GM21723 (cell line): ENCODE measurements around the gene ADD1.

Experiments used
- ATAC-seq: cut with Tn5 transposase; IDR thresholded peaks from one replicate; pipeline ENCODE4 v1.9.1; 2021; ENCODE audit warnings: mild to moderate bottlenecking, moderate library complexity; ENCODE audit not compliant: unreplicated experiment

ADD1 gene

GRCh38 chr4:2804973-2805501 lies 38.6 kb upstream of the ADD1 start:
- no peak for ATAC-seq

GRCh38 chr4:2805712-2806389 lies 37.8 kb upstream of the ADD1 start:
- no peak for ATAC-seq

GRCh38 chr4:2806390-2807355 lies 37.0 kb upstream of the ADD1 start:
- ATAC-seq: no peak

- no peak for ATAC-seq
These were observed 36.1 kb upstream of the ADD1 start for GRCh38 chr4:2807571-2807970.

- no peak for ATAC-seq
These were observed 35.6 kb upstream of the ADD1 start for GRCh38 chr4:2808001-2808400.

GRCh38 chr4:2809610-2810180 lies 33.9 kb upstream of the ADD1 start:
- ATAC-seq: no peak

- ATAC-seq: no peak
These were observed 33.3 kb upstream of the ADD1 start for GRCh38 chr4:2810388-2810787.

GRCh38 chr4:2811830-2812611 lies 31.6 kb upstream of the ADD1 start:
- peak; percentile 59 for ATAC-seq

GRCh38 chr4:2812612-2813354 lies 30.9 kb upstream of the ADD1 start:
- ATAC-seq: peak; percentile 1

- ATAC-seq: no peak
These were observed 29.9 kb upstream of the ADD1 start for GRCh38 chr4:2813446-2814405.

GRCh38 chr4:2814627-2815270 lies 28.9 kb upstream of the ADD1 start:
- no peak for ATAC-seq

GRCh38 chr4:2816401-2816954 lies 27.2 kb upstream of the ADD1 start:
- ATAC-seq: no peak

GRCh38 chr4:2817137-2817536 lies 26.5 kb upstream of the ADD1 start:
- no peak for ATAC-seq

GRCh38 chr4:2817701-2818350 lies 25.8 kb upstream of the ADD1 start:
- no peak for ATAC-seq

- no peak for ATAC-seq
These were observed 25.2 kb upstream of the ADD1 start for GRCh38 chr4:2818351-2818939.

GRCh38 chr4:2819244-2820215 lies 24.1 kb upstream of the ADD1 start:
- ATAC-seq: no peak
